Stomach (tissue), 4 donors: ENCODE results near the gene IPO9.

Experiments
- CTCF ChIP-seq, 7 experiments: fragments of 450-650 bp in 4 of 7; fragments of 200-600 bp in 3 of 7; sonication (generic) in 3 of 7; IDR thresholded peaks; one replicate each; pipeline ENCODE4 v1.5.1; 2016 to 2019; ENCODE audit warnings: antibody characterized with exemption in 7 of 7, control low read depth in 2 of 7, mild to moderate bottlenecking in 1 of 7
- POLR2AphosphoS5 ChIP-seq, 3 donors: sonication (generic); formaldehyde crosslinking; IDR thresholded peaks; one replicate each; pipeline ENCODE4 v1.6.1; 2016; ENCODE audit warnings: antibody characterized with exemption in 3 of 3

GRCh38 chr1:201930137-201930536 is 101.2 kb downstream of the IPO9 start:
- no peak for TF ChIP-seq CTCF (IDR thresholded peaks at IDR 0.05)
- TF ChIP-seq POLR2AphosphoS5 (IDR thresholded peaks at IDR 0.05): no peak
